Dermis blood vessel endothelial cell (primary cell): ENCODE results near the gene NR3C2. TPM values are rescaled to one million over a fixed set of nuclear protein-coding genes. Genes with fewer than 3 reads are reported as not detected.

Source experiments
- DNase-seq: peaks from one replicate; pipeline ENCODE4 v3.0.0; 2010
- total RNA-seq: library from RNA; depleted of rRNA; stranded (reverse); fragments of >200 nt; gene quantifications from 2 replicates; pipeline ENCODE4 v1.2.3, GENCODE V29; 2014

NR3C2 gene
- total RNA-seq, 1 donor from 2014 or later: 9.9 TPM

- no peak for DNase-seq
Measured at GRCh38 chr4:148068065-148068911, 373.9 kb downstream of the NR3C2 start.

GRCh38 chr4:148067301-148067916 is 374.8 kb downstream of the NR3C2 start:
- peak; percentile 38 for DNase-seq

DNA sequence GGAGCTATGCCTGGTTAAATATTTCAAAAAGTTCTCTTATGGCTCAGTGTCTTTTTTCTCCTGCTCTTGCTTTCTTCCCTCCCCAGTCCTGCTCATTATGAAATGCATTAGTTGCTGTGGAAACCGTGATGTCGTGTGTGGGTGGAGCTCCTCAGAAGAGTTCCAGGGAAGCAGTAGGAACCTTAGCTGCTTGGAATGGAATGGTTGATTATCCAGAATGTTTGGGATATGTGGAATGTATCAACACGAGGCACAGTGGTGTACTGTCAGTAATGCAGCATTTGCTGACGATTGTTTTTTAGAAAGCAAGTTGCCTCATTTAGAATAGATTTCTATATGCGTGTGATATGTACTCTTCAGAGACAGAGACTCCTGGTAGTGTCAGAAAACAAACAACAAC is 377.1 kb downstream of the NR3C2 start:
- no peak for DNase-seq

DNA sequence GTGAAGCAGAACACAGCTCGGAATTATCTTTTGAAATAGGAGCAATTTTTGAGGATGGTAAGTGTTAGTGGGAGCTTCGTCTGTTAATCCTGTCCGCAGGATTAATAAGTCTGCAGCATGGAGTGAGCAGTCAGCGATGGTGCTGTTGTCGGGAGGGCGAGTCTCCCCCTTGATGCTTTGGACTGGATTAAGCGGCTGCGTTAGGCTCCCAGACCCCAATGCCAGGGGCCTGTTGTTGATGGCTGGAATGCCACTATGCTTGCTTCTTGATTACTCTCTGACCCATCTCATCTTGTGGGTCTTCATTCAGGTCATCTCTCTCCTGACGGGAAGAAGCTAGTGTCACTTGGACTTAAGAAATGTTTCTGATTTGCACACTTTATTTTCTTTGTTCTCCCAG is 377.8 kb downstream of the NR3C2 start:
- DNase-seq: no peak

DNA sequence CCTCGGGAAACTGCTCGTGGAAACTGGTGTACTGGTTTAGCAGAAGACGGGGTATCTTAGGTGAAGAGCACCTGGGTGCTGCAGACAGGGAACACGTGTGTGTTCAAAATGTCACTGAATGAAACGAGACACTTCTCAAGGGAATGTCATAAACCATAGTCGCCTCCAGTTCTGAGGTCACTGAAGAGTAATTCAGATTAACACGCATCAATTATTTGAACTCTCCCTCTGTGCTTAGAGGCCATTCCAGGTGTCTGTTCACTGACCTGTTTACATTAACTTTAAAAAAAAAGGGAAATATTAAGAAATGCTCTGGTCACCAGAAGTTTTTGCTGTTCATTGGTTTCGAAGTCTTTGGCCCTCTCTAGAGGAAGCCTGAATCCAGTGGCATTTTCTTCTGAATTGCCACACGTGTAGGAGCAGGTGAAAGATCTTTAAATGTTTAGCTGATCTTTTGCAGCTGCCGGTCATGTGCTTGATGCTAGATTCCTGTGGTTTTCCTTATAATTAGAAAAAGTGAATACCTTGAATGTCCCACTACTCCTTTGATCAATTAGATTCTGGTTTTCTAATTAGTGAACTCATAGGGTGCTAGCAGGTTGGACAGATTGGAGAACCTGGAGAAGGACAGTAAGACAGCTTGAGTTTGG is 379.8 kb downstream of the NR3C2 start:
- DNase-seq: no peak

DNA sequence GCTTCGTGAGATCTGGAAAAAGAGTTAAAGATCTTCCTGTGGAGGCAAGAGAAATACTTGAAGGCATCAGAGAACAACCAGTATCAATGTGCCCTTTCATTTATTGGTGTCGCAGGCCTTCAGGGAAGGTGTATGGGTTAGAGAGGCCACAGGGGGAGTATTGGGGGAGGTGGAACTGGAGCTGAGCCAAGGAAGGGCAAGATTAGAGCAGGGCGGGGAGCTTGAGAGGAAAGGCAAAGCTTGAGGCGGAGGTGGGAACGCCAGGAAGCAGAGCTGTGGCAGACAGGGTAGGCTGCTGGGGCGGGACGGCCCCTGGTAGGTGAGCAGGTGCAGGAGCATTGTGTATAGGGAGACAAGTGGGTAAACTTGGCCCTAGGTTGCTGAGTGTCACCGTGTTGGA is 380.4 kb downstream of the NR3C2 start:
- DNase-seq: no peak

DNA sequence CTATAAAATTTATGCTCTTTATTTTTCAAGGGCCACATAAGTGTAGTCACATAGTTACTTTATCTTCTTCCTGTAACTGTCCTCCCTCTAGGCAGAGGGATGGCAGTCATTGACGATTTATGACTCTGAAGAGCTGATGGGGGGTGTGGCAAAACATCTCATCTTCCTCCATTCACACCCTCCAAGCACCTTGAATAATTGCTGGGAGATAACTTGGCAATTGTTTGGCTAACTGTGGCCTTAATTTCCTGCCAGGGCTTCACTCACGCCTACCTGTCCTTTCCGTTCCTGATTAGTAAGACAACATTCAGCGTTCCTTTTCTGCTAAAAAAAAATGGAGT is 381.1 kb downstream of the NR3C2 start:
- no peak for DNase-seq

- DNase-seq: no peak
Measured at GRCh38 chr4:148060264-148061140, 381.7 kb downstream of the NR3C2 start.

DNA sequence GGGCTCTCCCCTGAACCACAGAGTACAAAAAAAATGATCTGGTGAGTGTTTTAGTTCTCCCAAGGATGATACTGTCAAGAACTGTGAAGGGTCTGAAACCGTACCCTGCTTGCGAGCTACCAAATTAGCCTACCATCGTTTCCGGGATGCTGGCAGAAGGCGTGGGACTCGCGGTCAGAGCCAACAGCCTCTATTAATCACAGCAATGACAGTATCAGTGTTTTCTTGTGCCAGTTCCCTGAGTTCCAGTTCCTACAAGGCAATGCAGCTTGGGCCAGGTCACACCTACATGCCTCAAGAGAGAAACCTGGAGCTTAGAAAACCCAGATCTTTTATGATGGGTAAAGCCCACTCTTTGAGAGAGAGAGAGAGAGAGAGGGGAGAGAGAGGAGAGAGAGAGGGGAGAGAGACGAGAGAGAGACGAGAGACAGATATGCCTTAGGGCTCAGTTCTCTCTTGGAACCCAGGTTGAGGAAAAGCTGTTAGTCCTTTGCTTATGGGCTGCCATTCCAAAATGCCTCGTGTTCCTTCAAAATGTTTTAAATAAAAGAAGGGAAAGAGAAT is 382.5 kb downstream of the NR3C2 start:
- no peak for DNase-seq

DNA sequence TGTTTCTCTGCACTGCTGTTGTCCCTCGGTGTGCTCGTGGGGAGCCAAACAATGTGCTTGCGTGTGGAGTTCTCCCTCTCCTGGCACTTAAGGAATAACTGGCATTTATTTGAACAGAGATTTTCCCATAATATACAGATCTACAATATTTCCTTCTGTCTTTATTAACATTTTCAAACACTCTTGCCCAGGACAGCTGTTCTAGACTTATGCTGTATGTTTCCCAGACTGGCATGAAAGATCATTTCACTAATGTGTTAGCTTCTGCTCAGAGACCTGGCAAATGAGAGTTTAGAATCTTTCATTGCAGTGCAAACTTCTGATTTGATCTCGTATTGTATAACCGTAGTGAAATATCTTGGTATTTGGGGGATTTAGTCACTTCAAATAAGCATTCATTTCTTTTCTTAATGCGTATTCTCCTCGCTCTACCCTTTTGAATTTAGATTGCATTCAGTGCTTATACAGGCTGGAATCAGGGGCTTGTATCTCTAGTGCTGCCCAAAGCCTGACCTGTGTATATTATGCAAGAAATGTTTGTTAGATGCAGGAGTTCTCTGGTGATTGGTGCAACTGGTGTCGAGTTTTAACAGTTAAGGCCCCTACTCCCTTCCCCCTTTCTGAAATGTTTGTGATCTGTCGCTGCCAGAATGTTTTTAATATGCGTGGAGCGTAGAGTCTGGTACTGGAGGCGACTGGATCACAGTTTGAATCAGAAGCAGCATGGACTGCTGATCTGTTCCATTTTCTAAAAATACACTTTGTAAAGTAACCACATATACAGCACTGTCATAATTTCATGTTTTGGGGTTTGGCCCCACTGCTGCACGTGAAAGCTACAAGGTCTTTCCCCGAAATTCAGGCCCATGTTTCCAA is 384.0 kb downstream of the NR3C2 start:
- no peak for DNase-seq

DNA sequence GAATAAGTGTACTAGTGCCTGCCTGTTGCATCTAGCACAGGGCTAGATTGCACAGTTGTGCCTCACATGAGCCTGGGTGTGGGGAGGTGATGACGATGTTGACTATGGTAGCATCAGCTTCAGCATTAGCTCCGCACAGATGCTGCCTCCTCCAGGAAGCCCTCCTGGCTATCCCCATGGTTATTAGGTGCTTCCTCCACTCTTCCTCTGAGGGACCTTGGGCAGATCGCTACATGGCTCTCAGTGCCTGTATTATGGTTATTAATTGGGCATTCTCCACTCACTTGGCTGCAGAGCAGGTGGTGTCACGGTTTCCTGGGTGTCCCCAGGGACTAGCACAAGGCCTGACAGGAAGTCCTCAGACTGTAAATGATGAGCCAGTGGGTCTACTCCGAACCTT is 384.7 kb downstream of the NR3C2 start:
- no peak for DNase-seq

- DNase-seq: peak; percentile 42
Measured at GRCh38 chr4:148056879-148057278, 385.3 kb downstream of the NR3C2 start.

GRCh38 chr4:148055844-148056243 is 386.4 kb downstream of the NR3C2 start:
- no peak for DNase-seq

DNA sequence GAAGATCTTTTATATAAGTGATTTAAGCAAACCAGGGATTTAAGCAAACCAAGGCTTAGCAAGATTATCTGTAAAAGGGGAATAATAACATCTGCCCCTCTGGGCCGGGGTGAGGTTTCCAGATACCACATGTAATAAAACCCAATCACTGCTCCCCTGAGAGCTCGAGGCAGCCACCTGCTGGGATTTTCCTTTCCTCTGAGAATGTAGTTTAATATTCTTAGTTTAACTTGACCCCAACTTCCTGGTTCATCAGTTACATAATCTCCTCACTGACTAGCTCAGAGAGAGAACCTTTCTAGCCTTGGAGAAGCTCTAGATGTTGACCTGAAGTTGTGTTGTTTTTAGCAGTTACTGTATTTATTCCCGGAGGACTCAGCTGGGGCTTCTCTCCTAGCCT is 387.9 kb downstream of the NR3C2 start:
- DNase-seq: peak; percentile 46

DNA sequence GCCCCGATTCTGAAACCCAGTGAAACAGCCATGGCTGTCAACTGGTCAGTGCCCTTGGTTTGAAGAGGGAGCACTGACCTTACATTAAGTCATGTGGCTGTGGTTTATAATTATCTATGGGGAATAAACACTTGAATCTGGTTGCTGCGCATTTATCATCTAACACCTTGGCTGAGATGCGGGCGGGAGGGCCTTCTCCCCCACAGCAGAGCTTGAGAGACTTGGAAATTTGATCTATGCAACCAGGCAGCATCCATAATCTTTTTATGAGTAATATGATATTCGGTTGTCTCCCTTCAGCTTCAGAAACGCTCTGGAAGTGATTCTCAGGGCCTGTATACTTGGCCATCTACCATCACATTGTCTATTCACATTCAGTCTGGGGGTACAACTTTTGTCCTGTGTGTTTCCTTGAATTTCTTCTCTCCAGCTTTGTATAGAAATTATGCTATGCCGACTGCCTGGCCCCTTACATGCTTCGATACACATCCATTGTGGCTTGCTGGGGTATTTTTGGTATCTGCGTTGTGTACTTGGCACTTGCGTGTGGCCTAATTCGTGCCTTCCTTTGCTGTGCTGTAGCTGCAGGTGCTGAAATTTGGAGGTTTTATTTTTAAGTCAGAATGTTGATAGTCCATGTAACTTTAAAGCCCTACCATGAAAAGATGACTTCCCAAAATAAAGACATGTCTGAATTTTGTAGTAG is 388.8 kb downstream of the NR3C2 start:
- DNase-seq: no peak

DNA sequence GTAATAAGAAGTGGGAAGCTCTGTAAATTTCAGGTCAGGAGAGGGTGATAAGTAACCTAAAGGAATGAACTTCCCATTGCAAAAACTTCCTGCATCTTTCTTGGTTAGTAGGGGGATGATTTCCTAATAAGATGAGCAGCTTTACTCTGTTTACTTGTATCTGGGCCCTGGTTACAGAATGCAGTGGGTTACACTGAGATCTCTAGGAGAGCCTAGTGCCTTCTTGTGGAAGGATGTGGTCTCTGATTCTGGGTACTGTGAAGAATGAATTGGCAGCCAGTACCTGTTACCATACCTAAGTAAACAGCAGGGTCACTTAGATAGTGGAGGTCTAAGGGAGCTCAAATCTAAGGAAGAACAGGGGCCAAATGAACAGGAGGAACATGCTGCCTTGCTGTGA is 389.8 kb downstream of the NR3C2 start:
- DNase-seq: no peak

- no peak for DNase-seq
Measured at GRCh38 chr4:148051403-148051802, 390.8 kb downstream of the NR3C2 start.

DNA sequence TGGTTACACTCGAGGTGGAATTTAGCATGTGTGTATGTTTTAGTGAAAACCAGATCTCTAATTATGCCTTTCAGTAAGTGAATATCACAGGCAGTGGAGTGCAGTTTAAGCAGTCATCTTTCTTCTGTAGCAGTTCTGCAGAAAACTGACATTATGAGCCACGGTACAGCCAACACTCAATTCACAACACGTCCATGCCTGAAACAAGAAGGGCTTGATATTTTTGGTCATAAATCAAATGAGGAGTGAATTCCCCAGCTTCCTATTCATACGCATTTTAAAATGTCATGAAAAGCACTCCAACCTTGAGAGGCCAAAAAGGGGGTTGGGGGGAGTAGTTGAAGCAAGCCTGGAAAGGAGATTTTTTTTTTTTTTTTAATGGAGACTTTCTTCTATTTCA is 393.6 kb downstream of the NR3C2 start:
- DNase-seq: no peak

- DNase-seq: peak; percentile 38
Measured at GRCh38 chr4:148044912-148045352, 397.3 kb downstream of the NR3C2 start.

- DNase-seq: no peak
Measured at GRCh38 chr4:148044089-148044911, 397.9 kb downstream of the NR3C2 start.
